ENCODE measurements around the gene ENAH.

Gene ENAH

DNA sequence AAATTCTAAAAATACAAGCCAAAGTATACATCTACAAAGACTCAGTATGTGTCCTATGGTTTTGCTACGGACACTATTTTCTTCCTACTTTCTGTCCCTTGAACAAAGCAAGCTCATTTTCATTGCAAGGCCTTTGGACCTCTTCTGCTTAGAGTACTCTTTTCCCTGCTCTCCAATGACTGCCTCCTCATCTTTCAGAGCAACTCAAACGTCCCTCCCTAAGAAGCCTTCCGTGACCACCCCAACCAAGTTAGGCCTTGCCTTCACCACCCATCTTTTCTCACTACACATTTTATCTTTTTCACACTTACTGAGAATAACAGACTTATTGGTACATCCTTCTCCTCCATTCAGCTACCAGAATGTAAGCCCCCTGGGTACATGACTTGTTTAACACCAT, 39.9 kb downstream of the ENAH start:
- H3K27ac ChIP-seq (ENCODE audit: low read depth, low read length): no peak overlapping the region
- H3K36me3 ChIP-seq (ENCODE audit: control insufficient read depth, low read length): no peaks in the 10 kb centered on the region
- no peaks in the 10 kb centered on the region for H3K79me2 ChIP-seq (ENCODE audit: control insufficient read depth, low read length)
- no peak for TF ChIP-seq EZH2phosphoT487 (IDR thresholded peaks at IDR 0.05; ENCODE audit: borderline replicate concordance, low read length)
- TF ChIP-seq, protein P1, sequence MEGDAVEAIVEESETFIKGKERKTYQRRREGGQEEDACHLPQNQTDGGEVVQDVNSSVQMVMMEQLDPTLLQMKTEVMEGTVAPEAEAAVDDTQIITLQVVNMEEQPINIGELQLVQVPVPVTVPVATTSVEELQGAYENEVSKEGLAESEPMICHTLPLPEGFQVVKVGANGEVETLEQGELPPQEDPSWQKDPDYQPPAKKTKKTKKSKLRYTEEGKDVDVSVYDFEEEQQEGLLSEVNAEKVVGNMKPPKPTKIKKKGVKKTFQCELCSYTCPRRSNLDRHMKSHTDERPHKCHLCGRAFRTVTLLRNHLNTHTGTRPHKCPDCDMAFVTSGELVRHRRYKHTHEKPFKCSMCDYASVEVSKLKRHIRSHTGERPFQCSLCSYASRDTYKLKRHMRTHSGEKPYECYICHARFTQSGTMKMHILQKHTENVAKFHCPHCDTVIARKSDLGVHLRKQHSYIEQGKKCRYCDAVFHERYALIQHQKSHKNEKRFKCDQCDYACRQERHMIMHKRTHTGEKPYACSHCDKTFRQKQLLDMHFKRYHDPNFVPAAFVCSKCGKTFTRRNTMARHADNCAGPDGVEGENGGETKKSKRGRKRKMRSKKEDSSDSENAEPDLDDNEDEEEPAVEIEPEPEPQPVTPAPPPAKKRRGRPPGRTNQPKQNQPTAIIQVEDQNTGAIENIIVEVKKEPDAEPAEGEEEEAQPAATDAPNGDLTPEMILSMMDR (IDR thresholded peaks at IDR 0.05; ENCODE audit: low read depth, low read length, poor library complexity, severe bottlenecking): no peak
- no peaks in the 10 kb centered on the region for H3F3A ChIP-seq (ENCODE audit: control insufficient read depth, insufficient read depth)
- no peak overlapping the region for H3K4me3 ChIP-seq (ENCODE audit: low read length)
- H3K4me2 ChIP-seq (ENCODE audit: low read length): no peak overlapping the region
- no peaks in the 10 kb centered on the region for H3K27me3 ChIP-seq (ENCODE audit: control insufficient read depth, low read length)
- H3K9me3 ChIP-seq (ENCODE audit: control insufficient read depth, insufficient read depth, low read length): no peaks in the 10 kb centered on the region
- H3K9me2 ChIP-seq (replicated peaks; ENCODE audit: control insufficient read depth, low read length): no peaks in the 10 kb centered on the region
- no peaks in the 10 kb centered on the region for H4K20me1 ChIP-seq (ENCODE audit: control insufficient read depth, insufficient read depth, low read depth, low read length)
- no peaks in the 10 kb centered on the region for H3K4me1 ChIP-seq (ENCODE audit: control insufficient read depth, low read length)

DNA sequence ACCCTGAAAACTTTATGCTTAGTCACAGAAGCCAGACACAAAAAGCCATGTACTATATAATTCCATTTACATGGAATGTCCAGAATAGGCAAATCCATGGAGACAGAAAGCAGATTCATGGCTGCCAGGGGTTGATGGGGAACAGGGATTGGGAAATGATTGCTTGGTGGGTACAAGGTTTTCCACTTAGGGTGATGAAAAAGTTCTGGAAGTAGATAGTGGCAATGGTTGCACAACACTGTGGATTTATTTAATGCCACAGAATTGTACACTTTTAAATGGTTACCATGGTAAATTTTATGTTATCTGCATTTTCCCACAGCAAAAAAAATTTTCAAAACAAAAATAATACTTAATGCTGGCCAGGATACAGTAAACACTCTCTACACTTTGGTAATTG, 40.6 kb downstream of the ENAH start:
- Histone ChIP-seq H3K27me3 (ENCODE audit: control insufficient read depth, low read length) (no peaks in the 10 kb centered on the region), H3K4me3 (ENCODE audit: low read length) (no peak overlapping the region), H3K36me3 (ENCODE audit: control insufficient read depth, low read length) (no peaks in the 10 kb centered on the region), H3K4me2 (ENCODE audit: low read length) (no peak overlapping the region), H3K4me1 (ENCODE audit: control insufficient read depth, low read length) (no peaks in the 10 kb centered on the region), H4K20me1 (ENCODE audit: control insufficient read depth, insufficient read depth, low read depth, low read length) (no peaks in the 10 kb centered on the region), H3K27ac (ENCODE audit: low read depth, low read length) (no peak overlapping the region), H3K9me2 (replicated peaks; ENCODE audit: control insufficient read depth, low read length) (no peaks in the 10 kb centered on the region), H3F3A (ENCODE audit: control insufficient read depth, insufficient read depth) (no peaks in the 10 kb centered on the region), H3K9me3 (ENCODE audit: control insufficient read depth, insufficient read depth, low read length) (no peaks in the 10 kb centered on the region), H3K79me2 (ENCODE audit: control insufficient read depth, low read length) (no peaks in the 10 kb centered on the region)
- TF ChIP-seq EZH2phosphoT487 (IDR thresholded peaks at IDR 0.05; ENCODE audit: borderline replicate concordance, low read length): no peak

DNA sequence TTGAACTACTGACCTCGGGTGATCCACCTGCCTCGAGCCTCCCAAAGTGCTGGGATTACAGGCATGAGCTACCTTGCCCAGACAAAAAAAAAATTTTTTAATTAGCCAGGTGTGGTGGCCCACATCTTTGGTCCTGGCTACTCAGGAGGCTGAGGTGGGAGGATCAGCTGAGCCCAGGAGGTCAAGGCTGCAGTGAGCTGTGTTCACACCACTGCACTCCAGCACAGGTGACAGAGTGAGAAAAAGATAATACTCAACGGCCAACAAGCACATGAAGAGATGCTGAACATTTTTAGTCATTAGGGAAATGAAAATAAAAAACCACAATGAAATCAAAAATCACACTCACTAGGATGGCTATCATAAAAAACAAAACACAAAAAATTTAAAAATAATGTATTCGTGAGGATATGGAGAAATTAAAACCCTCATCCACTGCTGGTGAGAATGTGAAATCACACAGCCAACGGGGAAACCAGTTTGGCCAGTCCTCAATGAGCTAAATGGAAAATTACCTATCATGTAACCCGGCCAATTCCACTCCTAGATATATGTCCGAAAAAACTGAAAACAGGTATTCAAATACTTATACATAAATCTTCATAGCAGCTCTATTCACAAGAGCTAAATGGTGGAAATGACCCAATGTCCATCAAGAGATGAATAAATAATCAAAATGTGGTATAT, 41.2 kb downstream of the ENAH start:
- H3K9me2 ChIP-seq (replicated peaks; ENCODE audit: control insufficient read depth, low read length): no peaks in the 10 kb centered on the region
- H3K4me2 ChIP-seq (ENCODE audit: low read length): no peak overlapping the region
- H3K79me2 ChIP-seq (ENCODE audit: control insufficient read depth, low read length): no peaks in the 10 kb centered on the region
- H3K4me3 ChIP-seq (ENCODE audit: low read length): no peak overlapping the region
- no peak overlapping the region for H3K27ac ChIP-seq (ENCODE audit: low read depth, low read length)
- no peaks in the 10 kb centered on the region for H3K9me3 ChIP-seq (ENCODE audit: control insufficient read depth, insufficient read depth, low read length)
- TF ChIP-seq, protein P1 (IDR thresholded peaks at IDR 0.05; ENCODE audit: low read depth, low read length, poor library complexity, severe bottlenecking): no peak
- TF ChIP-seq EZH2phosphoT487 (IDR thresholded peaks at IDR 0.05; ENCODE audit: borderline replicate concordance, low read length): no peak
- no peaks in the 10 kb centered on the region for H3K4me1 ChIP-seq (ENCODE audit: control insufficient read depth, low read length)
- no peaks in the 10 kb centered on the region for H3F3A ChIP-seq (ENCODE audit: control insufficient read depth, insufficient read depth)
- H4K20me1 ChIP-seq (ENCODE audit: control insufficient read depth, insufficient read depth, low read depth, low read length): no peaks in the 10 kb centered on the region
- no peaks in the 10 kb centered on the region for H3K36me3 ChIP-seq (ENCODE audit: control insufficient read depth, low read length)
- H3K27me3 ChIP-seq (ENCODE audit: control insufficient read depth, low read length): no peaks in the 10 kb centered on the region

DNA sequence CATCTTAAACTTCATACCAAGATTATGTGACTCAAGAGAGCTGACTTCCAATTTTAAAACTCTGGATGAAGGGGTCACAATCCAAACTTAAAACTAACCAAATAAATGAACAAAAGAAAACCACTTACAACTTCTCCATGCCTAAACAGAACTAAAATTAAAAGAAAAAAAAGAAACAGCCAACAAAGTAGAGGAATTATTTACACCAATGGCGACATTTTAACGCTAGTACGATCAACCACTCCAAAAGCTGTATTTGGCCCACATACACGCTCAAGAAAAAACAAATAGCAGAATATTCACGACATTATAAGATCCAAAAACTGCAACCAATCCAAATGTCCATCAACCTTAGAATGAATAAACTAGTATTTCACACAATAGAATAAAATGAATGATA, 42.4 kb downstream of the ENAH start:
- Histone ChIP-seq H3F3A (ENCODE audit: control insufficient read depth, insufficient read depth) (no peaks in the 10 kb centered on the region), H3K27ac (ENCODE audit: low read depth, low read length) (no peak overlapping the region), H4K20me1 (ENCODE audit: control insufficient read depth, insufficient read depth, low read depth, low read length) (no peaks in the 10 kb centered on the region), H3K4me1 (ENCODE audit: control insufficient read depth, low read length) (no peaks in the 10 kb centered on the region), H3K27me3 (ENCODE audit: control insufficient read depth, low read length) (no peaks in the 10 kb centered on the region), H3K4me2 (ENCODE audit: low read length) (no peak overlapping the region), H3K9me2 (replicated peaks; ENCODE audit: control insufficient read depth, low read length) (no peaks in the 10 kb centered on the region), H3K4me3 (ENCODE audit: low read length) (no peak overlapping the region), H3K79me2 (ENCODE audit: control insufficient read depth, low read length) (no peaks in the 10 kb centered on the region), H3K9me3 (ENCODE audit: control insufficient read depth, insufficient read depth, low read length) (no peaks in the 10 kb centered on the region), H3K36me3 (ENCODE audit: control insufficient read depth, low read length) (no peaks in the 10 kb centered on the region)
- TF ChIP-seq, protein P1 (IDR thresholded peaks at IDR 0.05; ENCODE audit: low read depth, low read length, poor library complexity, severe bottlenecking): no peak
- TF ChIP-seq EZH2phosphoT487 (IDR thresholded peaks at IDR 0.05; ENCODE audit: borderline replicate concordance, low read length): no peak
